ENCODE data around the gene UBE2L6. TPM values are rescaled to one million over a fixed set of nuclear protein-coding genes. Genes with fewer than 3 reads are reported as not detected.

Gene UBE2L6
- total RNA-seq, 2 donors from 2014 or later: 8.1 to 11.3 TPM

GRCh38 chr11:57504511-57504910, 63.0 kb downstream of the UBE2L6 start:
- H3K27ac ChIP-seq (ENCODE audit: low read depth, low read length): no peak overlapping the region
- peaks cover 33% of the 10 kb centered on the region for H3K4me1 Mint-ChIP-seq
- H3K9ac ChIP-seq (ENCODE audit: extremely low read depth, low read length, poor library complexity, severe bottlenecking): no peak overlapping the region
- no peaks in the 10 kb centered on the region for H3K9me3 ChIP-seq (ENCODE audit: control insufficient read depth, low read length)
- no peaks in the 10 kb centered on the region for H3K36me3 Mint-ChIP-seq (ENCODE audit: low read depth)
- H3K9me3 Mint-ChIP-seq: no peaks in the 10 kb centered on the region
- DNase-seq: no peak
- H3K27me3 Mint-ChIP-seq (ENCODE audit: insufficient read depth): no peaks in the 10 kb centered on the region
- no peak overlapping the region for H3K27ac Mint-ChIP-seq
- no peak for TF ChIP-seq CTCF (conservative IDR thresholded peaks at IDR 0.05)
- no peak overlapping the region for H3K4me3 Mint-ChIP-seq
- H3K36me3 ChIP-seq (ENCODE audit: control insufficient read depth, insufficient read depth, low read length): no peaks in the 10 kb centered on the region
- no peaks in the 10 kb centered on the region for H3K4me1 ChIP-seq (ENCODE audit: control insufficient read depth, insufficient read depth, low read length)
- no peaks in the 10 kb centered on the region for H3K27me3 ChIP-seq (ENCODE audit: control insufficient read depth, insufficient read depth, low read length, poor library complexity, severe bottlenecking)
- no peak overlapping the region for H3K4me3 ChIP-seq (ENCODE audit: low read length)
- whole genome bisulfite sequencing, 2 experiments (ENCODE audit: insufficient coverage in 1 of 2, insufficient read length in 1 of 2): 95 to 96% methylated on average over 4 of the region's 4 CpGs

- Histone ChIP-seq H3K4me3 (ENCODE audit: low read length) (no peak overlapping the region), H3K27me3 (ENCODE audit: control insufficient read depth, insufficient read depth, low read length, poor library complexity, severe bottlenecking) (no peaks in the 10 kb centered on the region), H3K36me3 (ENCODE audit: control insufficient read depth, insufficient read depth, low read length) (no peaks in the 10 kb centered on the region), H3K9ac (ENCODE audit: extremely low read depth, low read length, poor library complexity, severe bottlenecking) (no peak overlapping the region), H3K9me3 (ENCODE audit: control insufficient read depth, low read length) (no peaks in the 10 kb centered on the region), H3K27ac (ENCODE audit: low read depth, low read length) (no peak overlapping the region), H3K4me1 (ENCODE audit: control insufficient read depth, insufficient read depth, low read length) (no peaks in the 10 kb centered on the region)
- Mint-ChIP-seq H3K4me1 (peaks cover 33% of the 10 kb centered on the region), H3K4me3 (no peak overlapping the region), H3K36me3 (ENCODE audit: low read depth) (no peaks in the 10 kb centered on the region), H3K27ac (no peak overlapping the region), H3K27me3 (ENCODE audit: insufficient read depth) (peaks cover 4% of the 10 kb centered on the region), H3K9me3 (no peaks in the 10 kb centered on the region)
- no peak for TF ChIP-seq CTCF (conservative IDR thresholded peaks at IDR 0.05)
- no peak for DNase-seq
These were observed 64.6 kb downstream of the UBE2L6 start for GRCh38 chr11:57502870-57503269.

GRCh38 chr11:57502376-57502775, 65.1 kb downstream of the UBE2L6 start:
- no peak overlapping the region for H3K27ac Mint-ChIP-seq
- no peaks in the 10 kb centered on the region for H3K4me1 ChIP-seq (ENCODE audit: control insufficient read depth, insufficient read depth, low read length)

More at GRCh38 chr11:57502376-57502775, 65.1 kb downstream of the UBE2L6 start:
- Histone ChIP-seq H3K4me3 (ENCODE audit: low read length) (no peak overlapping the region), H3K36me3 (ENCODE audit: control insufficient read depth, insufficient read depth, low read length) (no peaks in the 10 kb centered on the region), H3K27ac (ENCODE audit: low read depth, low read length) (no peak overlapping the region), H3K9me3 (ENCODE audit: control insufficient read depth, low read length) (no peaks in the 10 kb centered on the region), H3K27me3 (ENCODE audit: control insufficient read depth, insufficient read depth, low read length, poor library complexity, severe bottlenecking) (no peaks in the 10 kb centered on the region), H3K9ac (ENCODE audit: extremely low read depth, low read length, poor library complexity, severe bottlenecking) (no peak overlapping the region)
- DNase-seq: no peak
- TF ChIP-seq CTCF (conservative IDR thresholded peaks at IDR 0.05): no peak
- H3K36me3 Mint-ChIP-seq (ENCODE audit: low read depth): no peaks in the 10 kb centered on the region
- H3K4me1 Mint-ChIP-seq: peaks cover 38% of the 10 kb centered on the region
- H3K4me3 Mint-ChIP-seq: no peak overlapping the region
- H3K9me3 Mint-ChIP-seq: no peaks in the 10 kb centered on the region
- 89 to 92% methylated on average over 1 to 3 of the region's 3 CpGs for WGBS, 2 experiments (ENCODE audit: insufficient coverage in 1 of 2, insufficient read length in 1 of 2)
- H3K27me3 Mint-ChIP-seq (ENCODE audit: insufficient read depth): peaks cover 4% of the 10 kb centered on the region

All from endodermal cell (in vitro differentiated cells).